GM10266 (cell line): Measurements from ENCODE around the gene CCDC137.
A peak's percentile ranks its signal among the peaks of the same experiment; 100 is the strongest.

ENCODE experiments used
- DNase-seq: peaks from one replicate; pipeline ENCODE4 v3.0.0; 2012; ENCODE audit errors: extremely low spot score
- CTCF ChIP-seq: IDR thresholded peaks from 2 replicates; pipeline ENCODE4 v1.5.1; 2012; ENCODE audit warnings: mild to moderate bottlenecking, low read depth; ENCODE audit not compliant: control insufficient read depth, insufficient read depth; ENCODE audit errors: missing control alignments

Gene CCDC137

GRCh38 chr17:81688616-81689015 is 22.1 kb downstream of the CCDC137 start:
- DNase-seq, result peak; percentile 21
- no peak for TF ChIP-seq CTCF

GRCh38 chr17:81690066-81690465 is 23.5 kb downstream of the CCDC137 start:
- DNase-seq, result no peak
- no peak for TF ChIP-seq CTCF

GRCh38 chr17:81690549-81690948 is 24.0 kb downstream of the CCDC137 start:
- no peak for DNase-seq
- no peak for TF ChIP-seq CTCF

- DNase-seq, result no peak
- no peak for TF ChIP-seq CTCF
Measured at GRCh38 chr17:81691196-81691595, 24.7 kb downstream of the CCDC137 start.

- no peak for DNase-seq
- no peak for TF ChIP-seq CTCF
Measured at GRCh38 chr17:81691608-81692007, 25.1 kb downstream of the CCDC137 start.

GRCh38 chr17:81693509-81694210 is 27.1 kb downstream of the CCDC137 start:
- no peak for TF ChIP-seq CTCF

GRCh38 chr17:81694810-81695209 is 28.3 kb downstream of the CCDC137 start:
- no peak for TF ChIP-seq CTCF
- DNase-seq, result no peak

More at GRCh38 chr17:81693509-81694210, 27.1 kb downstream of the CCDC137 start:
- DNase-seq, result no peak
